ENCODE measurements around the gene ANXA7. TPM values are rescaled to one million over a fixed set of nuclear protein-coding genes. Genes with fewer than 3 reads are reported as not detected.

Gene ANXA7
- total RNA-seq, 2 donors from 2014 or later = 22.7 to 46.2 TPM

DNA sequence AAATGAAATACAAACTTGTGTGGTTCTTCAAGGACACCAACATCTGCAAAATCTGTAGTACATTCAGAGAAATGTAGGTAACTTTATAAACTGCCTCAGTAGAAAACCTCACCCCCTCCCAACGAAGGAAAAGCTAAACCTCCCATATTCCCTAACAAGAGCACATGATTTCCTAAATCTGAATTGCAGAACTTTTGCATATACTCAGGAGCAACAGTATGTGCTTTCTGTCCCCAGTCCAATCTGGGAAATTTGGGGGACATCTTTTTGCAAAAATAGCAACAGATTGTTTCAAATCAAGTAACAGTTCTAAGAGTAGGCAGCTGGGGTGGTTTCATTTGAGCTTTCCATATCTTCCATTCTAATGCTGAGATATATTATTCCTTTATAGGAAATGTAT, 35.3 kb upstream of the ANXA7 start:
- no peak for TF ChIP-seq POLR2A (IDR thresholded peaks at IDR 0.05)
- TF ChIP-seq CTCF (IDR thresholded peaks at IDR 0.05) = no peak
- WGBS, 2 donors = 70 to 83% methylated on average over 1 of the region's 1 CpG
- ATAC-seq (no peak), DNase-seq (no peak)
- H3K27ac ChIP-seq = no peak overlapping the region
- H3K9me3 ChIP-seq = no peaks in the 10 kb centered on the region
- no peaks in the 10 kb centered on the region for H3K27me3 ChIP-seq
- H3K4me1 ChIP-seq = no peaks in the 10 kb centered on the region
- H3K36me3 ChIP-seq (replicated peaks in 1 of 2; ENCODE audit: insufficient read depth in 1 of 2, low read depth in 2 of 2) = peaks cover 0 to 5% of the 10 kb centered on the region in 2 donors
- H3K4me3 ChIP-seq = no peak overlapping the region
- intact Hi-C loops (cut with DNase I) = no loop called here

GRCh38 chr10:73448384-73448783, 34.5 kb upstream of the ANXA7 start:
- peaks cover 0 to 5% of the 10 kb centered on the region in 2 donors for H3K36me3 ChIP-seq (replicated peaks in 1 of 2; ENCODE audit: insufficient read depth in 1 of 2, low read depth in 2 of 2)
- intact Hi-C loops (cut with DNase I) = no loop called here
- no peak overlapping the region for H3K27ac ChIP-seq
- H3K4me1 ChIP-seq = no peaks in the 10 kb centered on the region
- H3K4me3 ChIP-seq = no peak overlapping the region
- WGBS, 2 donors = 86 to 89% methylated on average over 1 of the region's 1 CpG
- ATAC-seq (no peak), DNase-seq (no peak)
- H3K9me3 ChIP-seq = no peaks in the 10 kb centered on the region
- TF ChIP-seq POLR2A (IDR thresholded peaks at IDR 0.05) (no peak), CTCF (IDR thresholded peaks at IDR 0.05) (no peak)
- H3K27me3 ChIP-seq = no peaks in the 10 kb centered on the region

GRCh38 chr10:73446926-73447325, 33.1 kb upstream of the ANXA7 start:
- TF ChIP-seq CTCF (IDR thresholded peaks at IDR 0.05) (no peak), POLR2A (IDR thresholded peaks at IDR 0.05) (no peak)
- no peak for ATAC-seq
- intact Hi-C loops (cut with DNase I) = no loop called here

DNA sequence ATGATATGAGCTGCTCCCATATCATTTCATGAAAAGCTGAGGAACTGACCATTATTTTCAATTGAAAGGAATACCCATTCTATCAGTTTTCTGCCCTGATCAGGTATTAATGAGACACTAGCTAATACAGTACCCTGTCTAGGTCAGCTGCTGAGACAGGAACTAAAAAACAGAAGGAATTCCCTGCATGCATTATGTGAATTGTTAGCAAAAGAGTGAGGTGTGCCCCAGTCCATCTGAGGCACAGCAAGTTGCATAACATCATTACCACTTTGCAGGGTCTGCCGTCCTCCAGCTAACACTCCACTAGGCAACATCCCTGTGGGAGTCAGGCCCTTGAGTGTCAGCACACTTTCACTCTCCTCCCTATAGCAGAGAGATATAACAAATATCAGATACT, 30.6 kb upstream of the ANXA7 start:
- DNase-seq (no peak), ATAC-seq (no peak)
- 80 to 89% methylated on average over 1 of the region's 1 CpG for WGBS, 2 donors
- Histone ChIP-seq H3K4me1 (no peaks in the 10 kb centered on the region), H3K27me3 (no peaks in the 10 kb centered on the region), H3K27ac (no peak overlapping the region), H3K9me3 (no peaks in the 10 kb centered on the region), H3K4me3 (no peak overlapping the region), H3K36me3 (replicated peaks in 1 of 2; ENCODE audit: insufficient read depth in 1 of 2, low read depth in 2 of 2) (peaks cover 0 to 5% of the 10 kb centered on the region in 2 donors)
- intact Hi-C loops (cut with DNase I) = no loop called here
- TF ChIP-seq POLR2A (IDR thresholded peaks at IDR 0.05) (no peak), CTCF (IDR thresholded peaks at IDR 0.05) (no peak)

More at GRCh38 chr10:73446926-73447325, 33.1 kb upstream of the ANXA7 start:
- H3K4me1 ChIP-seq = no peaks in the 10 kb centered on the region
- H3K27me3 ChIP-seq = no peaks in the 10 kb centered on the region
- H3K4me3 ChIP-seq = no peak overlapping the region
- H3K9me3 ChIP-seq = no peaks in the 10 kb centered on the region
- no peak overlapping the region for H3K27ac ChIP-seq
- H3K36me3 ChIP-seq (replicated peaks in 1 of 2; ENCODE audit: insufficient read depth in 1 of 2, low read depth in 2 of 2) = peaks cover 0 to 5% of the 10 kb centered on the region in 2 donors
- DNase-seq = no peak

- Histone ChIP-seq H3K9me3 (no peaks in the 10 kb centered on the region), H3K36me3 (replicated peaks in 1 of 2; ENCODE audit: insufficient read depth in 1 of 2, low read depth in 2 of 2) (peaks cover 4 to 9% of the 10 kb centered on the region in 2 donors), H3K4me3 (no peak overlapping the region), H3K4me1 (no peaks in the 10 kb centered on the region), H3K27me3 (no peaks in the 10 kb centered on the region), H3K27ac (no peak overlapping the region)
- ATAC-seq (no peak), DNase-seq (no peak)
- intact Hi-C loops (cut with DNase I) = no loop called here
- TF ChIP-seq CTCF (IDR thresholded peaks at IDR 0.05) (no peak), POLR2A (IDR thresholded peaks at IDR 0.05) (no peak)
- WGBS, 2 donors = 89 to 96% methylated on average over 1 of the region's 1 CpG
Measured at GRCh38 chr10:73439605-73440312, 25.9 kb upstream of the ANXA7 start.
